HUES64 (cell line): ENCODE data around the gene FER.
"Not testable (repeated sequence)": the region's sequence is repeated elsewhere in the genome, so short reads cannot be mapped to it uniquely, and the experiment has no call there.

Experiments used
- H3K27ac ChIP-seq: 2 replicates; pipeline ENCODE4 v1.7.0; 2013; ENCODE audit warnings: low read depth, low read length, inconsistent platforms
- H3K27me3 ChIP-seq: 2 replicates; pipeline ENCODE4 v1.6.1; 2013; ENCODE audit warnings: mild to moderate bottlenecking, low read length; ENCODE audit not compliant: insufficient read depth
- H3K36me3 ChIP-seq: 2 replicates; pipeline ENCODE4 v1.6.1; 2013; ENCODE audit warnings: mild to moderate bottlenecking, low read length; ENCODE audit not compliant: insufficient read depth
- H3K4me1 ChIP-seq: 2 replicates; pipeline ENCODE4 v1.6.1; 2013; ENCODE audit warnings: mild to moderate bottlenecking, low read length, moderate library complexity; ENCODE audit not compliant: insufficient read depth
- H3K4me3 ChIP-seq: 2 replicates; pipeline ENCODE4 v1.5.1; 2013; ENCODE audit warnings: mild to moderate bottlenecking, low read length, moderate library complexity
- H3K9ac ChIP-seq: 2 replicates; pipeline ENCODE4 v1.6.1; 2013; ENCODE audit warnings: mild to moderate bottlenecking, low read depth, low read length
- H3K9me3 ChIP-seq: 2 replicates; pipeline ENCODE4 v1.6.1; 2013; ENCODE audit warnings: low read depth, low read length; ENCODE audit not compliant: insufficient read depth
- WGBS: fragments of 150-250, 120-280 bp; methylation state at CpG from one replicate; pipeline ENCODE4 v1.1.7; 2013; ENCODE audit warnings: missing lambda C conversion rate; 5-methylcytosine and 5-hydroxymethylcytosine counted together

Gene FER

DNA sequence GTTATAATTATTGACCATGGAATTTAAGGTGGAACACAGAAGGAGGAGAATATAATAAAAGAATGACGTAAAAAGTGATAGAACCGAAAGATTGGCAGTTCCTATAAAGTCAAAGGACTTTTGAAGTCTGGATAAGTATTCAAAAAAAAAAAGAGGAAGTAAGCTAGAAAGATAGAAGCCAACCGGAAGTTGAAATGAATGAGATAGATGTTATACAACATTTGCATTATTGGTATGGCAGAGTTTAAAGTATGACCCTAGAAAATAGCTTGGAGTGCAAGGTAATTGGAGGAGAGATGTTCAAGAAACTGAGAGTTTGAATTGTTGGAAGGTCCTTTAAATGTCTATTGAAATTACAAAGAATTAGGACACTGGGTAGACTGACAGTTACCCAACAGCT lies 293.6 kb downstream of the FER start:
- H3K4me1 ChIP-seq: no peaks in the 10 kb centered on the region
- no peak overlapping the region for H3K9ac ChIP-seq
- WGBS: 96% methylated on average over 3 of the region's 3 CpGs
- no peak overlapping the region for H3K27ac ChIP-seq
- H3K27me3 ChIP-seq: no peaks in the 10 kb centered on the region
- no peak overlapping the region for H3K4me3 ChIP-seq
- no peaks in the 10 kb centered on the region for H3K9me3 ChIP-seq
- no peaks in the 10 kb centered on the region for H3K36me3 ChIP-seq

GRCh38 chr5:109045710-109046109 lies 298.0 kb downstream of the FER start:
- no peaks in the 10 kb centered on the region for H3K4me1 ChIP-seq
- H3K27ac ChIP-seq: no peak overlapping the region
- no peak overlapping the region for H3K9ac ChIP-seq
- H3K9me3 ChIP-seq: no peaks in the 10 kb centered on the region
- H3K4me3 ChIP-seq: no peak overlapping the region
- WGBS: 100% methylated on average over 2 of the region's 2 CpGs
- no peaks in the 10 kb centered on the region for H3K27me3 ChIP-seq
- no peaks in the 10 kb centered on the region for H3K36me3 ChIP-seq

- Histone ChIP-seq H3K9me3 (no peaks in the 10 kb centered on the region), H3K36me3 (no peaks in the 10 kb centered on the region), H3K27me3 (no peaks in the 10 kb centered on the region), H3K27ac (no peak overlapping the region), H3K4me1 (no peaks in the 10 kb centered on the region), H3K9ac (no peak overlapping the region), H3K4me3 (no peak overlapping the region)
- WGBS: 100% methylated on average over 1 of the region's 1 CpG
Observed at GRCh38 chr5:109049565-109049964, 301.9 kb downstream of the FER start.

GRCh38 chr5:109050321-109050720 lies 302.6 kb downstream of the FER start:
- H3K9ac ChIP-seq: not testable (repeated sequence)
- 100% methylated on average over 1 of the region's 1 CpG for WGBS

GRCh38 chr5:109052216-109052615 lies 304.5 kb downstream of the FER start:
- 91% methylated on average over 4 of the region's 5 CpGs for WGBS
- not testable (repeated sequence) for H3K4me1 ChIP-seq, H3K4me3 ChIP-seq

More at GRCh38 chr5:109050321-109050720, 302.6 kb downstream of the FER start:
- not testable (repeated sequence) for H3K36me3 ChIP-seq, H3K4me3 ChIP-seq, H3K27ac ChIP-seq, H3K9me3 ChIP-seq, H3K4me1 ChIP-seq, H3K27me3 ChIP-seq

GRCh38 chr5:109053995-109054417 lies 306.3 kb downstream of the FER start:
- H3K27me3 ChIP-seq: no peaks in the 10 kb centered on the region
- no peaks in the 10 kb centered on the region for H3K9me3 ChIP-seq
- no peaks in the 10 kb centered on the region for H3K4me1 ChIP-seq
- no peaks in the 10 kb centered on the region for H3K36me3 ChIP-seq
- WGBS: 100% methylated on average over 4 of the region's 4 CpGs
- no peak overlapping the region for H3K4me3 ChIP-seq
- no peak overlapping the region for H3K9ac ChIP-seq
- no peak overlapping the region for H3K27ac ChIP-seq

More at GRCh38 chr5:109052216-109052615, 304.5 kb downstream of the FER start:
- not testable (repeated sequence) for H3K27ac ChIP-seq, H3K9ac ChIP-seq, H3K36me3 ChIP-seq, H3K27me3 ChIP-seq, H3K9me3 ChIP-seq

- no peak overlapping the region for H3K27ac ChIP-seq
- no peaks in the 10 kb centered on the region for H3K36me3 ChIP-seq
- no peaks in the 10 kb centered on the region for H3K4me1 ChIP-seq
- H3K4me3 ChIP-seq: no peak overlapping the region
- no peaks in the 10 kb centered on the region for H3K27me3 ChIP-seq
- no peak overlapping the region for H3K9ac ChIP-seq
- 95% methylated on average over 5 of the region's 7 CpGs for WGBS
- no peaks in the 10 kb centered on the region for H3K9me3 ChIP-seq
Observed at GRCh38 chr5:109060378-109061025, 312.8 kb downstream of the FER start.

- no peaks in the 10 kb centered on the region for H3K27me3 ChIP-seq
- H3K4me1 ChIP-seq: 0 out of 2 replicates have a peak, but pooled peaks cover 7% of the 10 kb centered on the region
- no peaks in the 10 kb centered on the region for H3K9me3 ChIP-seq
- H3K27ac ChIP-seq: no peak overlapping the region
- no peaks in the 10 kb centered on the region for H3K36me3 ChIP-seq
- 100% methylated on average over 1 of the region's 1 CpG for WGBS
- no peak overlapping the region for H3K4me3 ChIP-seq
- H3K9ac ChIP-seq: no peak overlapping the region
Observed at GRCh38 chr5:109062664-109063063, 315.0 kb downstream of the FER start.

- Histone ChIP-seq H3K27ac (no peak overlapping the region), H3K36me3 (no peaks in the 10 kb centered on the region)
- 93% methylated on average over 1 of the region's 1 CpG for WGBS
Observed at GRCh38 chr5:109063223-109063622, 315.5 kb downstream of the FER start.

GRCh38 chr5:109076741-109077140 lies 329.0 kb downstream of the FER start:
- Histone ChIP-seq H3K27ac (no peak overlapping the region), H3K4me1 (no peaks in the 10 kb centered on the region), H3K27me3 (no peaks in the 10 kb centered on the region), H3K36me3 (no peaks in the 10 kb centered on the region), H3K4me3 (no peak overlapping the region), H3K9ac (no peak overlapping the region), H3K9me3 (no peaks in the 10 kb centered on the region)
- 96% methylated on average over 2 of the region's 2 CpGs for WGBS

More at GRCh38 chr5:109063223-109063622, 315.5 kb downstream of the FER start:
- H3K4me3 ChIP-seq: no peak overlapping the region
- H3K9ac ChIP-seq: no peak overlapping the region
- H3K9me3 ChIP-seq: no peaks in the 10 kb centered on the region
- H3K4me1 ChIP-seq: 0 out of 2 replicates have a peak, but pooled peaks cover 7% of the 10 kb centered on the region
- no peaks in the 10 kb centered on the region for H3K27me3 ChIP-seq

- H3K27me3 ChIP-seq: no peaks in the 10 kb centered on the region
- no peaks in the 10 kb centered on the region for H3K4me1 ChIP-seq
- no peaks in the 10 kb centered on the region for H3K9me3 ChIP-seq
- no peak overlapping the region for H3K27ac ChIP-seq
- no peak overlapping the region for H3K9ac ChIP-seq
- no peaks in the 10 kb centered on the region for H3K36me3 ChIP-seq
- no peak overlapping the region for H3K4me3 ChIP-seq
Observed at GRCh38 chr5:109078448-109078847, 330.8 kb downstream of the FER start.

- no peak overlapping the region for H3K9ac ChIP-seq
- H3K27ac ChIP-seq: no peak overlapping the region
- no peak overlapping the region for H3K4me3 ChIP-seq
- no peaks in the 10 kb centered on the region for H3K9me3 ChIP-seq
- H3K27me3 ChIP-seq: no peaks in the 10 kb centered on the region
- no peaks in the 10 kb centered on the region for H3K4me1 ChIP-seq
- 80% methylated on average over 3 of the region's 3 CpGs for WGBS
- no peaks in the 10 kb centered on the region for H3K36me3 ChIP-seq
Observed at GRCh38 chr5:109080481-109080880, 332.8 kb downstream of the FER start.
